Measurements from ENCODE around the gene PC. TPM values are rescaled to one million over a fixed set of nuclear protein-coding genes. Genes with fewer than 3 reads are reported as not detected.

PC gene
- polyA plus RNA-seq, 1 donor (not counting 4 experiments of a cell fraction or from before 2014, with no cell fraction given): 13.3 TPM

- FAIRE-seq (no peak), DNase-seq (ENCODE audit: low read depth, low spot score) (no peak)
- H3K4me2 ChIP-seq (ENCODE audit: control insufficient read depth, extremely low read depth, insufficient read depth, low read depth, low read length): peak overlapping the region; percentile 75
- H4K20me1 ChIP-seq (ENCODE audit: control insufficient read depth, extremely low read depth, insufficient read depth, low read length): peaks cover 2% of the 10 kb centered on the region
- no peaks in the 10 kb centered on the region for H3K9me3 ChIP-seq (ENCODE audit: control insufficient read depth, low read depth, low read length)
- TF ChIP-seq EZH2 (IDR thresholded peaks at IDR 0.05; ENCODE audit: low read length) (no peak), CTCF (optimal IDR thresholded peaks at IDR 0.05 in 1 of 3, IDR thresholded peaks at IDR 0.05 in 1 of 3, conservative IDR thresholded peaks at IDR 0.05 in 1 of 3; ENCODE audit: extremely low read depth in 1 of 3, insufficient read depth in 2 of 3, low read length in 3 of 3) (no peak)
- H2AFZ ChIP-seq (ENCODE audit: control insufficient read depth, low read length): peak overlapping the region; percentile 88
- no peaks in the 10 kb centered on the region for H3K79me2 ChIP-seq (ENCODE audit: control insufficient read depth, insufficient read depth, low read length)
- no peak overlapping the region for H3K27ac ChIP-seq (ENCODE audit: control insufficient read depth, insufficient read depth, low read length)
- dilution Hi-C loops (cut with MboI; ENCODE audit: extremely low pct_ligation_motif_present, low sequenced_read_pairs): no loop called here
- H3K9me1 ChIP-seq (ENCODE audit: control insufficient read depth, extremely low read depth, insufficient read depth, low read length): no peaks in the 10 kb centered on the region
- H3K36me3 ChIP-seq (ENCODE audit: control insufficient read depth in 2 of 2, extremely low read depth in 1 of 2, insufficient read depth in 2 of 2, low read length in 2 of 2): no peaks in the 10 kb centered on the region
- no peaks in the 10 kb centered on the region for H3K27me3 ChIP-seq (ENCODE audit: control insufficient read depth, extremely low read depth, insufficient read depth, low read length)
- H3K9ac ChIP-seq (ENCODE audit: control insufficient read depth, extremely low read depth, insufficient read depth, low read length): peak overlapping the region; percentile 62
- peak overlapping the region; percentile 58 to 75 (median 69) for H3K4me3 ChIP-seq (ENCODE audit: control insufficient read depth in 2 of 3, extremely low read depth in 1 of 3, insufficient read depth in 2 of 3, low read depth in 1 of 3, low read length in 3 of 3)
- H3K4me1 ChIP-seq (ENCODE audit: control insufficient read depth, extremely low read depth, insufficient read depth, low read length): peaks cover 20% of the 10 kb centered on the region
These were observed 282 bp downstream of the PC start for GRCh38 chr11:66957971-66958231.

GRCh38 chr11:66956689-66957290, 1.4 kb downstream of the PC start:
- H3K9ac ChIP-seq (ENCODE audit: control insufficient read depth, extremely low read depth, insufficient read depth, low read length): no peak overlapping the region
- no peak overlapping the region for H3K4me3 ChIP-seq (ENCODE audit: control insufficient read depth in 2 of 3, extremely low read depth in 1 of 3, insufficient read depth in 2 of 3, low read depth in 1 of 3, low read length in 3 of 3)
- dilution Hi-C loops (cut with MboI; ENCODE audit: extremely low pct_ligation_motif_present, low sequenced_read_pairs): no loop called here

More at GRCh38 chr11:66956689-66957290, 1.4 kb downstream of the PC start:
- H3K9me1 ChIP-seq (ENCODE audit: control insufficient read depth, extremely low read depth, insufficient read depth, low read length): no peaks in the 10 kb centered on the region
- no peak overlapping the region for H3K27ac ChIP-seq (ENCODE audit: control insufficient read depth, insufficient read depth, low read length)
- H2AFZ ChIP-seq (ENCODE audit: control insufficient read depth, low read length): no peak overlapping the region
- H3K79me2 ChIP-seq (ENCODE audit: control insufficient read depth, insufficient read depth, low read length): no peaks in the 10 kb centered on the region
- no peaks in the 10 kb centered on the region for H3K27me3 ChIP-seq (ENCODE audit: control insufficient read depth, extremely low read depth, insufficient read depth, low read length)
- H3K4me2 ChIP-seq (ENCODE audit: control insufficient read depth, extremely low read depth, insufficient read depth, low read depth, low read length): no peak overlapping the region
- peaks cover 2% of the 10 kb centered on the region for H4K20me1 ChIP-seq (ENCODE audit: control insufficient read depth, extremely low read depth, insufficient read depth, low read length)
- H3K36me3 ChIP-seq (ENCODE audit: control insufficient read depth in 2 of 2, extremely low read depth in 1 of 2, insufficient read depth in 2 of 2, low read length in 2 of 2): no peaks in the 10 kb centered on the region
- H3K4me1 ChIP-seq (ENCODE audit: control insufficient read depth, extremely low read depth, insufficient read depth, low read length): peaks cover 19% of the 10 kb centered on the region
- DNase-seq (ENCODE audit: low read depth, low spot score) (no peak), FAIRE-seq (no peak)
- H3K9me3 ChIP-seq (ENCODE audit: control insufficient read depth, low read depth, low read length): no peaks in the 10 kb centered on the region
- TF ChIP-seq EZH2 (IDR thresholded peaks at IDR 0.05; ENCODE audit: low read length) (no peak), CTCF (optimal IDR thresholded peaks at IDR 0.05 in 1 of 3, IDR thresholded peaks at IDR 0.05 in 1 of 3, conservative IDR thresholded peaks at IDR 0.05 in 1 of 3; ENCODE audit: extremely low read depth in 1 of 3, insufficient read depth in 2 of 3, low read length in 3 of 3) (peak in 2 of 3 experiments; percentile 33)
